H1 (cell line): ENCODE results near the gene OTUD5. TPM values are rescaled to one million over a fixed set of nuclear protein-coding genes. Genes with fewer than 3 reads are reported as not detected.

ENCODE experiments used
- CTCF ChIA-PET: fragments of 300-600 bp; sonication (Branson Sonifier 250); formaldehyde crosslinking; loops from one replicate; lab custom pipeline; 2021; ENCODE audit not compliant: partially characterized antibody; lab: Charles Lee
- POLR2A ChIA-PET: fragments of 300-600 bp; sonication (Branson Sonifier 250); formaldehyde crosslinking; loops from one replicate; lab custom pipeline; 2021; ENCODE audit warnings: inconsistent platforms; ENCODE audit not compliant: partially characterized antibody; lab: Charles Lee
- DNase-seq, 2 experiments: peaks; one replicate each; pipeline versions ENCODE4 v3.0.0 to v3.0.0-alpha.2; 2010 to 2022; ENCODE audit warnings: low spot score in 2 of 2, low read depth in 1 of 2, mixed read lengths in 1 of 2
- FAIRE-seq: peaks from 2 replicates; lab custom pipeline; 2011; peaks lifted over from hg19 to GRCh38; lab: Jason Lieb, UNC
- H2AFZ ChIP-seq: 2 replicates; pipeline ENCODE4 v1.8.1; 2012; ENCODE audit warnings: low read length, inconsistent platforms
- H2AK5ac ChIP-seq: 2 replicates; pipeline ENCODE4 v1.6.1; 2013; ENCODE audit warnings: low read depth, low read length
- H2BK120ac ChIP-seq: replicated peaks from 2 replicates; pipeline ENCODE3; 2013; ENCODE audit warnings: low read depth, low read length, inconsistent platforms
- H2BK12ac ChIP-seq: 2 replicates; pipeline ENCODE4 v1.6.1; 2013; ENCODE audit warnings: low read depth, low read length
- H2BK15ac ChIP-seq: 2 replicates; pipeline ENCODE4 v1.6.1; 2013; ENCODE audit warnings: low read length
- H2BK20ac ChIP-seq: 2 replicates; pipeline ENCODE4 v1.6.1; 2013; ENCODE audit warnings: low read length
- H2BK5ac ChIP-seq: 2 replicates; pipeline ENCODE4 v1.6.1; 2013; ENCODE audit warnings: low read depth, low read length
- H3K14ac ChIP-seq: 2 replicates; pipeline ENCODE4 v1.6.1; 2013; ENCODE audit warnings: inconsistent platforms; ENCODE audit not compliant: insufficient read length
- H3K18ac ChIP-seq: 2 replicates; pipeline ENCODE4 v1.6.1; 2013; ENCODE audit warnings: low read length; ENCODE audit errors: extremely low read depth
- H3K23ac ChIP-seq: 2 replicates; pipeline ENCODE4 v1.6.1; 2013; ENCODE audit warnings: inconsistent platforms; ENCODE audit not compliant: insufficient read length
- H3K23me2 ChIP-seq: 2 replicates; pipeline ENCODE4 v1.6.1; 2013; ENCODE audit warnings: low read depth, low read length
- H3K27ac ChIP-seq: 2 replicates; pipeline ENCODE4 v1.6.1; 2011; ENCODE audit warnings: low read depth, low read length, inconsistent platforms
- H3K27me3 ChIP-seq, 4 experiments: replicated peaks in 1 of 4; 1 replicate in 1 of 4; 2 replicates in 3 of 4; pipeline versions ENCODE4 v1.6.1 to v1.8.1; 2011 to 2013; ENCODE audit warnings: low read length in 3 of 4, mild to moderate bottlenecking in 3 of 4, inconsistent platforms in 2 of 4, mixed read lengths in 2 of 4, moderate library complexity in 1 of 4; ENCODE audit not compliant: control insufficient read depth in 3 of 4, insufficient read depth in 3 of 4; ENCODE audit errors: extremely low read depth in 1 of 4
- H3K36me3 ChIP-seq, 4 experiments: 2 replicates each; pipeline versions ENCODE4 v1.6.1 to v1.8.1; 2011 to 2013; ENCODE audit warnings: mild to moderate bottlenecking in 4 of 4, low read length in 3 of 4, moderate library complexity in 2 of 4, control low read depth in 1 of 4, inconsistent platforms in 1 of 4; ENCODE audit not compliant: insufficient read depth in 4 of 4, control insufficient read depth in 2 of 4
- H3K4ac ChIP-seq: replicated peaks from 2 replicates; pipeline ENCODE3; 2013; ENCODE audit warnings: low read length, low read depth, mixed read lengths, inconsistent platforms; ENCODE audit not compliant: insufficient read length
- H3K4me1 ChIP-seq, 4 experiments: replicated peaks in 1 of 4; 1 replicate in 1 of 4; 2 replicates in 3 of 4; pipeline versions ENCODE4 v1.6.1 to v1.8.1; 2011 to 2013; ENCODE audit warnings: low read length in 3 of 4, inconsistent platforms in 2 of 4, mixed read lengths in 1 of 4; ENCODE audit not compliant: insufficient read depth in 4 of 4, control insufficient read depth in 3 of 4
- H3K4me2 ChIP-seq, 2 experiments: 2 replicates each; pipeline versions ENCODE4 v1.6.1 to v1.8.1; 2011 to 2013; ENCODE audit warnings: low read depth in 2 of 2, low read length in 2 of 2, control low read depth in 1 of 2, inconsistent platforms in 1 of 2, mild to moderate bottlenecking in 1 of 2; ENCODE audit not compliant: insufficient read depth in 1 of 2
- H3K4me3 ChIP-seq, 4 experiments: fragments of 200-600, 300-600 bp in 1 of 4; sonication (generic), shearing (Covaris generic), sonication (Bioruptor Twin) in 1 of 4; 2 replicates each; pipeline versions ENCODE4 v1.5.1 to v1.8.1; 2011 to 2016; ENCODE audit warnings: low read length in 4 of 4, low read depth in 3 of 4, control low read depth in 2 of 4, inconsistent platforms in 2 of 4, mild to moderate bottlenecking in 2 of 4, mixed read lengths in 1 of 4, moderate library complexity in 1 of 4; ENCODE audit not compliant: insufficient read depth in 2 of 4; ENCODE audit errors: extremely low read depth in 1 of 4
- H3K56ac ChIP-seq: replicated peaks from 2 replicates; pipeline ENCODE3; 2013; ENCODE audit warnings: low read depth, mild to moderate bottlenecking, mixed read lengths, low read length, inconsistent platforms; ENCODE audit not compliant: insufficient read length
- H3K79me1 ChIP-seq: 2 replicates; pipeline ENCODE4 v1.6.1; 2013; ENCODE audit warnings: low read depth, low read length, control low read depth
- H3K79me2 ChIP-seq, 2 experiments: 2 replicates each; pipeline versions ENCODE4 v1.6.1 to v1.8.1; 2012 to 2013; ENCODE audit warnings: low read length in 2 of 2, mild to moderate bottlenecking in 2 of 2, inconsistent platforms in 1 of 2; ENCODE audit not compliant: insufficient read depth in 2 of 2, control insufficient read depth in 1 of 2
- H3K9ac ChIP-seq, 4 experiments: replicated peaks in 1 of 4; 1 replicate in 1 of 4; 2 replicates in 3 of 4; pipeline versions ENCODE4 v1.6.1 to v1.8.1; 2011 to 2013; ENCODE audit warnings: low read depth in 3 of 4, low read length in 3 of 4, control low read depth in 2 of 4, mild to moderate bottlenecking in 2 of 4, moderate library complexity in 2 of 4, inconsistent platforms in 1 of 4; ENCODE audit errors: extremely low read depth in 1 of 4
- H3K9me3 ChIP-seq, 2 experiments: 2 replicates each; pipeline versions ENCODE4 v1.6.1 to v1.8.1; 2012 to 2013; ENCODE audit warnings: mild to moderate bottlenecking in 2 of 2, moderate library complexity in 2 of 2, control low read depth in 1 of 2, inconsistent platforms in 1 of 2, low read depth in 1 of 2, low read length in 1 of 2, mixed read lengths in 1 of 2; ENCODE audit not compliant: insufficient read depth in 2 of 2
- H4K20me1 ChIP-seq, 2 experiments: replicated peaks in 1 of 2; 2 replicates each; pipeline versions ENCODE3 to v1.8.1; 2011 to 2013; ENCODE audit warnings: inconsistent platforms in 2 of 2, low read length in 2 of 2, mild to moderate bottlenecking in 1 of 2; ENCODE audit not compliant: insufficient read depth in 2 of 2, control insufficient read depth in 1 of 2
- H4K5ac ChIP-seq: 2 replicates; pipeline ENCODE4 v1.6.1; 2013; ENCODE audit warnings: low read length, low read depth, mixed read lengths, inconsistent platforms; ENCODE audit not compliant: insufficient read length
- H4K8ac ChIP-seq: 2 replicates; pipeline ENCODE4 v1.8.0; 2013; ENCODE audit warnings: mild to moderate bottlenecking, moderate library complexity, low read length, inconsistent platforms; ENCODE audit not compliant: insufficient read depth; ENCODE audit errors: extremely low read depth
- H4K91ac ChIP-seq: replicated peaks from 2 replicates; pipeline ENCODE3; 2013; ENCODE audit warnings: low read length, mixed read lengths, inconsistent platforms; ENCODE audit not compliant: insufficient read length
- BRCA1 ChIP-seq: IDR thresholded peaks from 2 replicates; pipeline ENCODE4 v1.6.1; 2012; ENCODE audit warnings: low read depth, low read length, improper control_type of control experiment
- FOSL1 ChIP-seq: IDR thresholded peaks from 2 replicates; pipeline ENCODE4 v1.6.1; 2011; ENCODE audit warnings: mild to moderate bottlenecking, low read depth, low read length, moderate library complexity; ENCODE audit not compliant: insufficient read depth
- GABPA ChIP-seq: IDR thresholded peaks from 2 replicates; pipeline ENCODE4 v1.6.1; 2011; ENCODE audit warnings: mild to moderate bottlenecking, low read length, moderate library complexity, borderline replicate concordance; ENCODE audit not compliant: insufficient read depth
- NRF1 ChIP-seq: IDR thresholded peaks from 2 replicates; pipeline ENCODE4 v1.6.1; 2011; ENCODE audit warnings: mild to moderate bottlenecking, low read depth, low read length, improper control_type of control experiment
- WGBS, 2 experiments: shearing (Covaris generic) in 1 of 2; methylation state at CpG; one replicate each; pipeline versions ENCODE4 v1.1.6 to v1.1.7; 2013 to 2015; ENCODE audit warnings: low lambda C conversion rate in 2 of 2, mixed read lengths in 2 of 2, inconsistent platforms in 1 of 2, low coverage in 1 of 2, missing lambda C conversion rate in 1 of 2; ENCODE audit not compliant: insufficient replicate concordance in 2 of 2, insufficient coverage in 1 of 2, insufficient read length in 1 of 2; ENCODE audit errors: extremely low coverage in 1 of 2, missing lambda C conversion rate in 1 of 2; 5-methylcytosine and 5-hydroxymethylcytosine counted together
- polyA plus RNA-seq, 7 experiments: library from polyadenylated mRNA; depleted of rRNA in 3 of 7; stranded (reverse) in 5 of 7; unstranded in 2 of 7; fragments of >200 nt in 5 of 7; fragments of 200-250 nt in 2 of 7; gene quantifications; 1 replicate in 5 of 7; 2 replicates in 1 of 7; 4 replicates in 1 of 7; pipeline versions ENCODE4 v1.2.1 to v1.2.3, GENCODE V29; 2011 to 2013; ENCODE audit warnings: missing spikeins in 2 of 7, mixed read lengths in 2 of 7
- total RNA-seq: library from RNA; stranded (reverse); fragmentation: NEBNext Ultra II Directional; extraction: Animal tissue kit (Norgen Biotek cat#: 25700); gene quantifications from 2 replicates; pipeline ENCODE4 v1.2.1, GENCODE V29; 2021

Gene OTUD5
- total and polyA plus RNA-seq, 2 of the 8 experiments (the other 6 are each of a cell fraction or from before 2014, with no cell fraction given): 46.3 to 53.5 TPM

- H2BK5ac ChIP-seq: 0 out of 2 replicates have a peak overlapping the region, but pooled peaks have one; percentile 39
- no peaks in the 10 kb centered on the region for H4K20me1 ChIP-seq
- no peak overlapping the region for H3K4ac ChIP-seq
- H2BK120ac ChIP-seq: no peak overlapping the region
- H4K5ac ChIP-seq: no peak overlapping the region
- H2BK20ac ChIP-seq: peak overlapping the region; percentile 72; the same call in 1 of the 2 replicates
- H3K56ac ChIP-seq: no peak overlapping the region
- no peak overlapping the region for H2AFZ ChIP-seq
- peaks cover 0 to 33% (median 14%) of the 10 kb centered on the region in 4 experiments; a peak in 6 of 8 replicates for H3K36me3 ChIP-seq
- H4K8ac ChIP-seq: no peak overlapping the region; the same call in 1 of the 2 replicates
- H3K79me2 ChIP-seq: peaks cover 4 to 30% of the 10 kb centered on the region in 2 experiments; a peak in 3 of 4 replicates
- no peaks in the 10 kb centered on the region for H3K27me3 ChIP-seq
- ChIA-PET CTCF (interaction anchor here (1.2 to 1.7 kb wide), 2 partner anchors 14 to 17 kb away, joined by 4 to 5 read pairs; no protein-coding TSS in a partner anchor), POLR2A (interaction anchor here (0.5 to 30.9 kb wide), 5 partner anchors 9 to 31 kb away, joined by 3 to 572 read pairs (median 3); partner anchors contain the start of genes PIM2, PQBP1, SLC35A2 and TIMM17B)
- peak overlapping the region; percentile 73 for H4K91ac ChIP-seq
- DNase-seq (no peak), FAIRE-seq (no peak)
- H3K27ac ChIP-seq: no peak overlapping the region
- 87% methylated on average over 5 of the region's 5 CpGs; no CpG with 5 or more reads in 1 of the 2 experiments for WGBS, 2 experiments
- no peak overlapping the region for H3K9ac ChIP-seq
- H3K23ac ChIP-seq: no peak overlapping the region
- H2BK15ac ChIP-seq: no peak overlapping the region
- peak overlapping the region; percentile 48; the same call in 1 of the 2 replicates for H3K18ac ChIP-seq
- H2AK5ac ChIP-seq: peak overlapping the region; percentile 95; the same call in 1 of the 2 replicates
- H2BK12ac ChIP-seq: peak overlapping the region; percentile 75; the same call in 1 of the 2 replicates
- no peak overlapping the region for H3K4me3 ChIP-seq
- H3K23me2 ChIP-seq: peaks cover 11% of the 10 kb centered on the region
- no peak overlapping the region for H3K14ac ChIP-seq
- peaks cover 8 to 28% (median 20%) of the 10 kb centered on the region in 4 experiments; a peak in 6 of 7 replicates for H3K4me1 ChIP-seq
- no peaks in the 10 kb centered on the region for H3K9me3 ChIP-seq
- no peaks in the 10 kb centered on the region for H3K79me1 ChIP-seq
- H3K4me2 ChIP-seq: no peak overlapping the region
- TF ChIP-seq GABPA (no peak), FOSL1 (no peak), NRF1 (no peak), BRCA1 (no peak)
Observed at GRCh38 chrX:48924270-48924669, 33.1 kb downstream of the OTUD5 start.
